Panc1 (cell line): ENCODE data around the gene COLEC11. TPM values are rescaled to one million over a fixed set of nuclear protein-coding genes. Genes with fewer than 3 reads are reported as not detected.

Experiments used
- total RNA-seq: library from RNA; stranded (reverse); gene quantifications from one replicate; pipeline ENCODE4 v1.2.1, GENCODE V29; 2021; ENCODE audit not compliant: unreplicated experiment

Gene COLEC11
- total RNA-seq, 1 experiment from 2014 or later: 0.31 TPM

Other genes starting within 250 kb of the COLEC11 start
- gene EIPR1, start 217.3 kb upstream of the COLEC11 start, total RNA-seq: 26.7 TPM
- gene TRAPPC12, start 215.4 kb upstream of the COLEC11 start, total RNA-seq: 78.7 TPM
- gene ADI1, start 75.6 kb upstream of the COLEC11 start, total RNA-seq: 42.9 TPM
- 43.7 TPM for gene RNASEH1, start 36.8 kb upstream of the COLEC11 start, total RNA-seq
- 1,117 TPM for gene RPS7, start 19.9 kb upstream of the COLEC11 start, total RNA-seq
- not detected for gene ALLC, start 63.1 kb downstream of the COLEC11 start, total RNA-seq
- not detected for gene DCDC2C, start 108.5 kb downstream of the COLEC11 start, total RNA-seq